Sigmoid colon (tissue), 7 donors: ENCODE results near the gene CST2. TPM values are rescaled to one million over a fixed set of nuclear protein-coding genes. Genes with fewer than 3 reads are reported as not detected.
"Not testable (repeated sequence)": the region's sequence is repeated elsewhere in the genome, so short reads cannot be mapped to it uniquely, and the experiment has no call there.

Source experiments
- DNase-seq: peaks from one replicate; pipeline ENCODE4 v3.0.0-alpha.2; 2019
- H3K27ac ChIP-seq, 4 donors: fragments of 200-600 bp; sonication (generic); one replicate each; pipeline ENCODE4 v1.5.1; 2016 to 2019; ENCODE audit warnings: mild to moderate bottlenecking in 1 of 4
- H3K27me3 ChIP-seq, 3 donors: fragments of 200-600 bp; sonication (generic); one replicate each; pipeline ENCODE4 v1.5.1; 2019; ENCODE audit warnings: mild to moderate bottlenecking in 1 of 3
- H3K36me3 ChIP-seq, 4 donors: fragments of 200-600 bp; sonication (generic); one replicate each; pipeline ENCODE4 v1.5.1; 2016 to 2019
- H3K4me1 ChIP-seq, 4 donors: fragments of 200-600 bp; sonication (generic); one replicate each; pipeline ENCODE4 v1.5.1; 2017 to 2019
- H3K4me3 ChIP-seq, 4 donors: fragments of 200-600 bp; sonication (generic); one replicate each; pipeline ENCODE4 v1.5.1; 2017 to 2019; ENCODE audit warnings: mild to moderate bottlenecking in 2 of 4, moderate library complexity in 1 of 4
- H3K9me3 ChIP-seq, 4 donors: fragments of 200-600 bp in 3 of 4; sonication (generic) in 3 of 4; one replicate each; pipeline versions ENCODE4 v1.5.1 to v1.6.1; 2013 to 2019
- CTCF ChIP-seq, 4 experiments: fragments of 450-650 bp in 3 of 4; fragments of 200-600 bp in 1 of 4; IDR thresholded peaks; one replicate each; pipeline ENCODE4 v1.5.1; 2016 to 2019; ENCODE audit warnings: antibody characterized with exemption in 4 of 4, mild to moderate bottlenecking in 3 of 4, moderate library complexity in 2 of 4
- EP300 ChIP-seq, 4 donors: sonication (generic); formaldehyde crosslinking; IDR thresholded peaks; one replicate each; pipeline ENCODE4 v1.6.1; 2017; ENCODE audit warnings: antibody characterized with exemption in 4 of 4
- POLR2A ChIP-seq, 2 donors: fragments of 450-650 bp; IDR thresholded peaks; one replicate each; pipeline ENCODE4 v1.6.1; 2016; ENCODE audit warnings: antibody characterized with exemption in 2 of 2, mild to moderate bottlenecking in 2 of 2, moderate library complexity in 2 of 2
- POLR2AphosphoS5 ChIP-seq, 4 donors: sonication (generic); formaldehyde crosslinking; IDR thresholded peaks; one replicate each; pipeline ENCODE4 v1.6.1; 2017; ENCODE audit warnings: antibody characterized with exemption in 4 of 4
- WGBS, 2 donors: extraction: QIAGEN DNeasy Blood & Tissue Kit; methylation state at CpG; one replicate each; pipeline ENCODE4 v1.1.7; 2013; 5-methylcytosine and 5-hydroxymethylcytosine counted together
- intact Hi-C: fragments of 100-400 bp; cut with DNase I; formaldehyde crosslinking; loops from one replicate; pipeline ENCODE4 v1.15.1; 2023
- polyA plus RNA-seq, 3 donors: library from polyadenylated mRNA; stranded (reverse); fragments of 200-250 nt; gene quantifications; one replicate each; pipeline ENCODE4 v1.2.3, GENCODE V29; 2013
- total RNA-seq, 4 donors: library from RNA; depleted of rRNA; stranded (reverse); fragments of >200 nt; gene quantifications; one replicate each; pipeline ENCODE4 v1.1.0, GENCODE V29; 2016
- donor health status: healthy with polysubstance abuse.
- donor health status: Bipolar disorder and iron deficiency.
- donor health status: healthy.

The CST2 gene
- total and polyA plus RNA-seq, 7 donors, result 0.28 TPM; not detected in 6

- DNase-seq, result no peak
- H3K9me3 ChIP-seq, result no peaks in the 10 kb centered on the region
- no peaks in the 10 kb centered on the region for H3K4me1 ChIP-seq
- WGBS, 2 donors, result 63 to 64% methylated on average over 4 of the region's 4 CpGs
- TF ChIP-seq POLR2A (IDR thresholded peaks at IDR 0.05) (no peak), CTCF (IDR thresholded peaks at IDR 0.05) (no peak), POLR2AphosphoS5 (IDR thresholded peaks at IDR 0.05) (no peak), EP300 (IDR thresholded peaks at IDR 0.05) (no peak)
- intact Hi-C loops, result no loop called here
- H3K4me3 ChIP-seq, result no peak overlapping the region
- no peak overlapping the region for H3K27ac ChIP-seq
- no peaks in the 10 kb centered on the region for H3K36me3 ChIP-seq
- H3K27me3 ChIP-seq, result no peaks in the 10 kb centered on the region
Measured at GRCh38 chr20:23835716-23836115, 9.2 kb upstream of the CST2 start.

- TF ChIP-seq EP300 (IDR thresholded peaks at IDR 0.05), result no peak
- TF ChIP-seq CTCF (IDR thresholded peaks at IDR 0.05), result no peak
- TF ChIP-seq POLR2AphosphoS5 (IDR thresholded peaks at IDR 0.05), result no peak
- no peak for TF ChIP-seq POLR2A (IDR thresholded peaks at IDR 0.05)
- intact Hi-C loops, result no loop called here
- H3K9me3 ChIP-seq, result no peaks in the 10 kb centered on the region
- H3K27me3 ChIP-seq, result no peaks in the 10 kb centered on the region
- no peak overlapping the region for H3K27ac ChIP-seq
- WGBS, 2 donors, result 46 to 50% methylated on average over 3 of the region's 3 CpGs
- DNase-seq, result no peak
- H3K4me3 ChIP-seq, result no peak overlapping the region
- no peaks in the 10 kb centered on the region for H3K36me3 ChIP-seq
- H3K4me1 ChIP-seq, result no peaks in the 10 kb centered on the region
Measured at GRCh38 chr20:23832775-23833513, 6.4 kb upstream of the CST2 start.

GRCh38 chr20:23831961-23832360 lies 5.4 kb upstream of the CST2 start:
- H3K36me3 ChIP-seq, H3K4me3 ChIP-seq, H3K27ac ChIP-seq, H3K27me3 ChIP-seq, intact Hi-C loops, DNase-seq, H3K9me3 ChIP-seq, H3K4me1 ChIP-seq: not testable (repeated sequence)
- WGBS, 2 donors, result 41 to 51% methylated on average over 3 of the region's 3 CpGs

GRCh38 chr20:23823621-23824324 lies 2.8 kb downstream of the CST2 start:
- intact Hi-C loops, result no loop called here
- Histone ChIP-seq H3K27me3 (no peaks in the 10 kb centered on the region), H3K4me1 (peaks cover 0 to 10% (median 4%) of the 10 kb centered on the region in 4 donors), H3K27ac (peak overlapping the region in 2 of 4 donors; percentile 43 to 50), H3K36me3 (no peaks in the 10 kb centered on the region), H3K9me3 (no peaks in the 10 kb centered on the region), H3K4me3 (no peak overlapping the region)
- TF ChIP-seq POLR2AphosphoS5 (IDR thresholded peaks at IDR 0.05) (no peak), EP300 (IDR thresholded peaks at IDR 0.05) (no peak), CTCF (IDR thresholded peaks at IDR 0.05) (no peak), POLR2A (IDR thresholded peaks at IDR 0.05) (no peak)
- no peak for DNase-seq
- 54 to 69% methylated on average over 2 of the region's 2 CpGs for WGBS, 2 donors

- intact Hi-C loops, result no loop called here
- DNase-seq, result no peak
- 58 to 64% methylated on average over 5 of the region's 5 CpGs for WGBS, 2 donors
Measured at GRCh38 chr20:23823111-23823510, 3.4 kb downstream of the CST2 start.

More at GRCh38 chr20:23823111-23823510, 3.4 kb downstream of the CST2 start:
- Histone ChIP-seq H3K9me3 (no peaks in the 10 kb centered on the region), H3K36me3 (no peaks in the 10 kb centered on the region), H3K4me1 (peaks cover 0 to 10% (median 4%) of the 10 kb centered on the region in 4 donors), H3K27me3 (no peaks in the 10 kb centered on the region), H3K4me3 (no peak overlapping the region), H3K27ac (peak overlapping the region in 2 of 4 donors; percentile 43 to 50)
- TF ChIP-seq EP300 (IDR thresholded peaks at IDR 0.05) (no peak), POLR2A (IDR thresholded peaks at IDR 0.05) (no peak), CTCF (IDR thresholded peaks at IDR 0.05) (no peak)
